ENCODE results near the gene RAB15. TPM values are rescaled to one million over a fixed set of nuclear protein-coding genes. Genes with fewer than 3 reads are reported as not detected.
A peak's percentile ranks its signal among the peaks of the same experiment; 100 is the strongest.

Gene RAB15
- total and polyA plus RNA-seq, 2 donors (not counting 1 experiment from before 2014, with no cell fraction given), result 2.2 to 3.6 TPM

GRCh38 chr14:64953661-64954060 is 18.5 kb downstream of the RAB15 start:
- H3K27ac ChIP-seq (ENCODE audit: insufficient read depth, low read length), result no peak overlapping the region
- no peak for DNase-seq (ENCODE audit: low read depth in 2 of 2)
- no peaks in the 10 kb centered on the region for H3K36me3 ChIP-seq (ENCODE audit: control insufficient read depth, insufficient read depth, low read length)
- no peaks in the 10 kb centered on the region for H3K79me2 ChIP-seq (ENCODE audit: control insufficient read depth, insufficient read depth, low read length)
- peaks cover 1% of the 10 kb centered on the region for H4K20me1 ChIP-seq (ENCODE audit: control insufficient read depth, extremely low read depth, insufficient read depth, low read length)
- H3K4me1 ChIP-seq (ENCODE audit: control insufficient read depth, extremely low read depth, insufficient read depth, low read length), result no peaks in the 10 kb centered on the region
- no peaks in the 10 kb centered on the region for H3K27me3 ChIP-seq (ENCODE audit: control insufficient read depth, insufficient read depth, low read length)
- H3K4me2 ChIP-seq (ENCODE audit: extremely low read depth, insufficient read depth, low read length), result no peak overlapping the region
- no peak overlapping the region for H2AFZ ChIP-seq (ENCODE audit: low read length)
- no peaks in the 10 kb centered on the region for H3K9me3 ChIP-seq (ENCODE audit: control insufficient read depth, insufficient read depth, low read depth, low read length)
- H3K9ac ChIP-seq (ENCODE audit: insufficient read depth, low read length), result no peak overlapping the region
- H3K4me3 ChIP-seq (replicated peaks in 1 of 4; ENCODE audit: control extremely low read depth in 1 of 4, insufficient read depth in 1 of 4, low read depth in 3 of 4, low read length in 4 of 4), result no peak overlapping the region
- TF ChIP-seq EZH2 (IDR thresholded peaks at IDR 0.05; ENCODE audit: low read length, missing control alignments) (no peak), CTCF (conservative IDR thresholded peaks at IDR 0.05 in 1 of 2, IDR thresholded peaks at IDR 0.05 in 1 of 2; ENCODE audit: low read depth in 1 of 2, low read length in 2 of 2) (no peak)

- H3K36me3 ChIP-seq (ENCODE audit: control insufficient read depth, insufficient read depth, low read length), result no peaks in the 10 kb centered on the region
- no peak overlapping the region for H3K9ac ChIP-seq (ENCODE audit: insufficient read depth, low read length)
- no peak overlapping the region for H3K4me2 ChIP-seq (ENCODE audit: extremely low read depth, insufficient read depth, low read length)
- no peak for DNase-seq (ENCODE audit: low read depth in 2 of 2)
- no peaks in the 10 kb centered on the region for H3K79me2 ChIP-seq (ENCODE audit: control insufficient read depth, insufficient read depth, low read length)
- H3K4me1 ChIP-seq (ENCODE audit: control insufficient read depth, extremely low read depth, insufficient read depth, low read length), result no peaks in the 10 kb centered on the region
- no peaks in the 10 kb centered on the region for H3K9me3 ChIP-seq (ENCODE audit: control insufficient read depth, insufficient read depth, low read depth, low read length)
- H3K27ac ChIP-seq (ENCODE audit: insufficient read depth, low read length), result no peak overlapping the region
- TF ChIP-seq EZH2 (IDR thresholded peaks at IDR 0.05; ENCODE audit: low read length, missing control alignments) (no peak), CTCF (conservative IDR thresholded peaks at IDR 0.05 in 1 of 2, IDR thresholded peaks at IDR 0.05 in 1 of 2; ENCODE audit: low read depth in 1 of 2, low read length in 2 of 2) (no peak)
- H2AFZ ChIP-seq (ENCODE audit: low read length), result no peak overlapping the region
- no peaks in the 10 kb centered on the region for H3K27me3 ChIP-seq (ENCODE audit: control insufficient read depth, insufficient read depth, low read length)
- no peak overlapping the region for H3K4me3 ChIP-seq (replicated peaks in 1 of 4; ENCODE audit: control extremely low read depth in 1 of 4, insufficient read depth in 1 of 4, low read depth in 3 of 4, low read length in 4 of 4)
- peaks cover 1% of the 10 kb centered on the region for H4K20me1 ChIP-seq (ENCODE audit: control insufficient read depth, extremely low read depth, insufficient read depth, low read length)
Measured at GRCh38 chr14:64953310-64953654, 18.9 kb downstream of the RAB15 start.

GRCh38 chr14:64952598-64953309 is 19.4 kb downstream of the RAB15 start:
- Histone ChIP-seq H3K79me2 (ENCODE audit: control insufficient read depth, insufficient read depth, low read length) (no peaks in the 10 kb centered on the region), H2AFZ (ENCODE audit: low read length) (no peak overlapping the region), H3K27ac (ENCODE audit: insufficient read depth, low read length) (no peak overlapping the region), H3K4me3 (replicated peaks in 1 of 4; ENCODE audit: control extremely low read depth in 1 of 4, insufficient read depth in 1 of 4, low read depth in 3 of 4, low read length in 4 of 4) (no peak overlapping the region), H3K4me2 (ENCODE audit: extremely low read depth, insufficient read depth, low read length) (no peak overlapping the region), H3K9ac (ENCODE audit: insufficient read depth, low read length) (no peak overlapping the region), H3K4me1 (ENCODE audit: control insufficient read depth, extremely low read depth, insufficient read depth, low read length) (no peaks in the 10 kb centered on the region), H4K20me1 (ENCODE audit: control insufficient read depth, extremely low read depth, insufficient read depth, low read length) (peaks cover 1% of the 10 kb centered on the region), H3K27me3 (ENCODE audit: control insufficient read depth, insufficient read depth, low read length) (no peaks in the 10 kb centered on the region), H3K36me3 (ENCODE audit: control insufficient read depth, insufficient read depth, low read length) (no peaks in the 10 kb centered on the region), H3K9me3 (ENCODE audit: control insufficient read depth, insufficient read depth, low read depth, low read length) (no peaks in the 10 kb centered on the region)
- DNase-seq (ENCODE audit: low read depth in 2 of 2), result no peak
- peak in 1 of 2 donors; percentile 2 for TF ChIP-seq CTCF (conservative IDR thresholded peaks at IDR 0.05 in 1 of 2, IDR thresholded peaks at IDR 0.05 in 1 of 2; ENCODE audit: low read depth in 1 of 2, low read length in 2 of 2)
- no peak for TF ChIP-seq EZH2 (IDR thresholded peaks at IDR 0.05; ENCODE audit: low read length, missing control alignments)
